Measurements from ENCODE around the gene ARHGEF38. TPM values are rescaled to one million over a fixed set of nuclear protein-coding genes. Genes with fewer than 3 reads are reported as not detected.
"Not testable (repeated sequence)": the region's sequence is repeated elsewhere in the genome, so short reads cannot be mapped to it uniquely, and the experiment has no call there.

ARHGEF38 gene
- total and polyA plus RNA-seq, 4 donors = 0.11 to 1.3 (median 0.40) TPM; not detected in 1

GRCh38 chr4:105679186-105679585 is 126.8 kb downstream of the ARHGEF38 start:
- Histone ChIP-seq H3K27me3 (ENCODE audit: control insufficient read depth, insufficient read depth, low read length) (no peaks in the 10 kb centered on the region), H3K4me3 (ENCODE audit: low read depth, low read length) (no peak overlapping the region), H3K36me3 (ENCODE audit: control insufficient read depth, insufficient read depth, low read length) (peaks cover 5% of the 10 kb centered on the region), H3K4me1 (ENCODE audit: control insufficient read depth, insufficient read depth, low read length) (no peaks in the 10 kb centered on the region), H3K27ac (ENCODE audit: low read depth, low read length) (no peak overlapping the region), H3K9me3 (ENCODE audit: control insufficient read depth, insufficient read depth, low read length) (no peaks in the 10 kb centered on the region)
- 86% methylated on average over 1 of the region's 2 CpGs for WGBS (ENCODE audit: insufficient coverage)
- DNase-seq (ENCODE audit: low read depth in 4 of 6, low spot score in 6 of 6) = no peak

DNA sequence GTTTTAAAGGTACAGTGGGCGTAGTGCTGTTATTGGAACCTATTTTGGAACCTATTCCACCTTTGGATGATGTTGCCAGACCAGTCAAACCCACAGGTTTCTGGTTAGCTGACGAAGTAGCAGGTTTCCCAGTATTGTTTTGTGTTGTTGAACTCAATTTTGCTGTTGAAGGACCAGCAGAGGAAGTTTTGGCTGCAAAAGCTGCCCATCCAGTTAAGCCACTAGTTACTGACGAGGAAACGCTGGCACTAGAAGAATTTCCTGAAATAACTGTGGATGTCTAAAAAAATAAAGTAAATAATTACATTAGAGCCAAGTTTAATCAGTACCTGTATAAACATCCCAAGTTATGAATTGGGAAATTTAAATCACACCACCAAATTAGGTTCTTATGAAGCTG is 130.6 kb downstream of the ARHGEF38 start:
- Histone ChIP-seq H3K4me1 (ENCODE audit: control insufficient read depth, insufficient read depth, low read length) (no peaks in the 10 kb centered on the region), H3K4me3 (ENCODE audit: low read depth, low read length) (no peak overlapping the region), H3K27me3 (ENCODE audit: control insufficient read depth, insufficient read depth, low read length) (no peaks in the 10 kb centered on the region), H3K27ac (ENCODE audit: low read depth, low read length) (no peak overlapping the region), H3K36me3 (ENCODE audit: control insufficient read depth, insufficient read depth, low read length) (peaks cover 10% of the 10 kb centered on the region), H3K9me3 (ENCODE audit: control insufficient read depth, insufficient read depth, low read length) (no peaks in the 10 kb centered on the region)
- WGBS (ENCODE audit: insufficient coverage) = 94% methylated on average over 2 of the region's 4 CpGs
- no peak for DNase-seq (ENCODE audit: low read depth in 4 of 6, low spot score in 6 of 6)

DNA sequence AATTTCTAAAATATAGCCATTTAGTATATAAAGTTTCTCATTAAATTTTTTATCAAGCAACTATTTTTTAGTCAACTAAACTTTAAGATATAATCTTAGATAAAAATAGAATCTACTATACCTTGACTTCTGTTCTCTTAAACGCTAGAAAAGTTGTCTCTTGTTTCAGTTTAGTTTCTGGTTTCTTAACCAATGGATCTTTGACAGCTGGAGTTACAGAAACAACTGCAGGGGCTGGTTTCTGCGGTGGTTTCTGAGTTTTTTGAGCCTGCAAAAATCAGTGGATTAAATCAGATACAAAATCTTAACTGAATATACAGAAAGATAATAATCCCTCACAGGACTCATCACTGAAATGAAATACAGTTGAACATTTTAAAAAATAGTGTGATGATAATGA is 134.2 kb downstream of the ARHGEF38 start:
- no peak for DNase-seq (ENCODE audit: low read depth in 4 of 6, low spot score in 6 of 6)
- 100% methylated on average over 1 of the region's 2 CpGs for WGBS (ENCODE audit: insufficient coverage)
- Histone ChIP-seq H3K27ac (ENCODE audit: low read depth, low read length) (no peak overlapping the region), H3K4me1 (ENCODE audit: control insufficient read depth, insufficient read depth, low read length) (no peaks in the 10 kb centered on the region), H3K36me3 (ENCODE audit: control insufficient read depth, insufficient read depth, low read length) (peaks cover 14% of the 10 kb centered on the region), H3K4me3 (ENCODE audit: low read depth, low read length) (no peak overlapping the region), H3K27me3 (ENCODE audit: control insufficient read depth, insufficient read depth, low read length) (no peaks in the 10 kb centered on the region), H3K9me3 (ENCODE audit: control insufficient read depth, insufficient read depth, low read length) (no peaks in the 10 kb centered on the region)

- H3K9me3 ChIP-seq (ENCODE audit: control insufficient read depth, insufficient read depth, low read length); DNase-seq (ENCODE audit: low read depth in 4 of 6, low spot score in 6 of 6); H3K27ac ChIP-seq (ENCODE audit: low read depth, low read length); H3K4me3 ChIP-seq (ENCODE audit: low read depth, low read length); H3K27me3 ChIP-seq (ENCODE audit: control insufficient read depth, insufficient read depth, low read length); H3K4me1 ChIP-seq (ENCODE audit: control insufficient read depth, insufficient read depth, low read length): not testable (repeated sequence)
- WGBS (ENCODE audit: insufficient coverage) = 92% methylated on average over 4 of the region's 5 CpGs
- peaks cover 14% of the 10 kb centered on the region for H3K36me3 ChIP-seq (ENCODE audit: control insufficient read depth, insufficient read depth, low read length)
Observed at GRCh38 chr4:105694812-105695211, 142.4 kb downstream of the ARHGEF38 start.

GRCh38 chr4:105695832-105696231 is 143.4 kb downstream of the ARHGEF38 start:
- DNase-seq (ENCODE audit: low read depth in 4 of 6, low spot score in 6 of 6); H3K4me3 ChIP-seq (ENCODE audit: low read depth, low read length); H3K27ac ChIP-seq (ENCODE audit: low read depth, low read length); H3K9me3 ChIP-seq (ENCODE audit: control insufficient read depth, insufficient read depth, low read length); H3K4me1 ChIP-seq (ENCODE audit: control insufficient read depth, insufficient read depth, low read length); H3K27me3 ChIP-seq (ENCODE audit: control insufficient read depth, insufficient read depth, low read length): not testable (repeated sequence)
- 98% methylated on average over 4 of the region's 8 CpGs for WGBS (ENCODE audit: insufficient coverage)
- H3K36me3 ChIP-seq (ENCODE audit: control insufficient read depth, insufficient read depth, low read length) = peaks cover 14% of the 10 kb centered on the region

DNA sequence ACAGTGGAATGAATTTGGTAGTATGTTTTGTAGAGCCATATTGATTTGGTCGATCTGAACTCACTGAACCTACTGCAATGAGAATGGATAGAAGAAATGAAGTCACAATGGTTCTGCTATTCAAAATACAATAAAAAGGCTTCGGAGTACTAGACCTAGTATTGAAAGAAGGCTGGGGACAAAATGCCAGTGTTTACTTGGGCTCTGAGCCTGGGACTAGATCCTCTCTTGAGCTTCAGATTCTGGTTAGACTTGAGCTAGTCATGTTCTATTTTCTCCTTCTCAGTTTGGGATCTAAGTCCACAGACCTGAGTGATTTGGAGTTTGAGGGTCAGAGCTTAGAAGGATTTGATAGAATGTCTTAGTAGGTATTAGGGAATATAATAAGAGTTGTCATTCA is 146.2 kb downstream of the ARHGEF38 start:
- no peaks in the 10 kb centered on the region for H3K27me3 ChIP-seq (ENCODE audit: control insufficient read depth, insufficient read depth, low read length)
- no peak for DNase-seq (ENCODE audit: low read depth in 4 of 6, low spot score in 6 of 6)
- WGBS (ENCODE audit: insufficient coverage) = no CpG with 5 or more reads among the region's 2 CpGs
- no peaks in the 10 kb centered on the region for H3K4me1 ChIP-seq (ENCODE audit: control insufficient read depth, insufficient read depth, low read length)
- H3K27ac ChIP-seq (ENCODE audit: low read depth, low read length) = no peak overlapping the region
- H3K36me3 ChIP-seq (ENCODE audit: control insufficient read depth, insufficient read depth, low read length) = peaks cover 10% of the 10 kb centered on the region
- no peak overlapping the region for H3K4me3 ChIP-seq (ENCODE audit: low read depth, low read length)
- no peaks in the 10 kb centered on the region for H3K9me3 ChIP-seq (ENCODE audit: control insufficient read depth, insufficient read depth, low read length)

GRCh38 chr4:105707782-105708180 is 155.4 kb downstream of the ARHGEF38 start:
- H3K36me3 ChIP-seq (ENCODE audit: control insufficient read depth, insufficient read depth, low read length) = no peaks in the 10 kb centered on the region
- H3K4me3 ChIP-seq (ENCODE audit: low read depth, low read length) = peak overlapping the region; percentile 95
- 3% methylated on average over 4 of the region's 7 CpGs for WGBS (ENCODE audit: insufficient coverage)
- no peaks in the 10 kb centered on the region for H3K9me3 ChIP-seq (ENCODE audit: control insufficient read depth, insufficient read depth, low read length)
- no peak for DNase-seq (ENCODE audit: low read depth in 4 of 6, low spot score in 6 of 6)
- H3K27ac ChIP-seq (ENCODE audit: low read depth, low read length) = peak overlapping the region; percentile 94
- H3K4me1 ChIP-seq (ENCODE audit: control insufficient read depth, insufficient read depth, low read length) = no peaks in the 10 kb centered on the region
- H3K27me3 ChIP-seq (ENCODE audit: control insufficient read depth, insufficient read depth, low read length) = no peaks in the 10 kb centered on the region

- peak within 1 kb of the TSS; percentile 94 for H3K27ac ChIP-seq (ENCODE audit: low read depth, low read length)
- H3K4me3 ChIP-seq (ENCODE audit: low read depth, low read length) = peak within 1 kb of the TSS; percentile 95
- H3K9me3 ChIP-seq (ENCODE audit: control insufficient read depth, insufficient read depth, low read length) = no peaks in the 10 kb centered on the region
- under 1% methylated on average over 60 of the region's 63 CpGs for WGBS (ENCODE audit: insufficient coverage)
- peak; percentile 85 to 98 (median 92) for DNase-seq (ENCODE audit: low read depth in 4 of 6, low spot score in 6 of 6)
- no peaks in the 10 kb centered on the region for H3K27me3 ChIP-seq (ENCODE audit: control insufficient read depth, insufficient read depth, low read length)
- H3K36me3 ChIP-seq (ENCODE audit: control insufficient read depth, insufficient read depth, low read length) = no peaks in the 10 kb centered on the region
- no peaks in the 10 kb centered on the region for H3K4me1 ChIP-seq (ENCODE audit: control insufficient read depth, insufficient read depth, low read length)
Observed at GRCh38 chr4:105708181-105709080, 156.0 kb downstream of the ARHGEF38 start, which contains the start of the genes GSTCD and INTS12. Gene GSTCD (plus strand): TSS chr4:105708784. CDS start chr4:105717614, 8,830 bp downstream. Gene INTS12 (minus strand): TSS chr4:105708689. CDS start chr4:105700005, 8,684 bp downstream.

DNA sequence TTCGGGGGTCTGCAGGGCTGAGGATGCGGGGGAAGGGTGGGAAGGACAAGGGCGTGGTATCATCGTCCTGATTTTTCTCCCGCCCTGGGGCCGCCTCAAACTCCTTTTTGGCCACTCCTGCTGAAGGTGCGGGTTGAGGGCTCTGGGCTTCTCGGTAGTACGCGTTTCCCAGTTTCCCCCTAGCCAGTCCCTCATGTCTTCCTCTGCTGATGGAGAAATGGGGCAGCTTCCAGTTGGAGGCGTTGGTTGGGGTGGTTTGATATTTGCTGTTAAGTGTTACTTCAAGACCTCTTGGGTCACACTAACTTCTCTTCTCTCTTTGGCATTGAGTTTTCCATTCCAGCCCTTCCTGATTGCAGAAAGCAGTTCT is 156.6 kb downstream of the ARHGEF38 start:
- Histone ChIP-seq H3K4me3 (ENCODE audit: low read depth, low read length) (peak overlapping the region; percentile 95), H3K27ac (ENCODE audit: low read depth, low read length) (peak overlapping the region; percentile 94), H3K36me3 (ENCODE audit: control insufficient read depth, insufficient read depth, low read length) (no peaks in the 10 kb centered on the region), H3K9me3 (ENCODE audit: control insufficient read depth, insufficient read depth, low read length) (no peaks in the 10 kb centered on the region), H3K27me3 (ENCODE audit: control insufficient read depth, insufficient read depth, low read length) (no peaks in the 10 kb centered on the region), H3K4me1 (ENCODE audit: control insufficient read depth, insufficient read depth, low read length) (no peaks in the 10 kb centered on the region)
- DNase-seq (ENCODE audit: low read depth in 4 of 6, low spot score in 6 of 6) = no peak
- 0% methylated on average over 7 of the region's 11 CpGs for WGBS (ENCODE audit: insufficient coverage)

All from spinal cord (tissue), 10 donors.